MM.1S (cell line): ENCODE measurements around the gene FAM20C.

ENCODE experiments used
- DNase-seq: peaks from one replicate; pipeline ENCODE4 v3.0.0-alpha.2; 2015
- H2AFZ ChIP-seq: fragments of 300-600 bp; sonication (generic); 2 replicates; pipeline ENCODE4 v1.6.0; 2016; ENCODE audit warnings: antibody characterized with exemption, low read length
- H3F3A ChIP-seq: fragments of 300-600 bp; sonication (generic); 2 replicates; pipeline ENCODE4 v1.6.1; 2016; ENCODE audit warnings: mild to moderate bottlenecking, antibody characterized with exemption, low read length, moderate library complexity, mixed read lengths; ENCODE audit not compliant: insufficient read depth
- H3K27ac ChIP-seq: fragments of 300-600 bp; sonication (generic); 2 replicates; pipeline ENCODE4 v1.5.1; 2016; ENCODE audit warnings: mild to moderate bottlenecking, low read length
- H3K27me3 ChIP-seq: fragments of 300-600 bp; sonication (generic); replicated peaks from 2 replicates; pipeline ENCODE4 v1.6.0; 2016; ENCODE audit warnings: low read length; ENCODE audit not compliant: insufficient read depth
- H3K36me3 ChIP-seq: fragments of 300-600 bp; sonication (generic); replicated peaks from 2 replicates; pipeline ENCODE4 v1.6.1; 2016; ENCODE audit warnings: mild to moderate bottlenecking, low read length, mixed read lengths; ENCODE audit not compliant: insufficient read depth
- H3K4me1 ChIP-seq: fragments of 300-600 bp; sonication (generic); 2 replicates; pipeline ENCODE4 v1.6.1; 2016; ENCODE audit warnings: low read length, mixed read lengths
- H3K4me2 ChIP-seq: fragments of 300-600 bp; sonication (generic); 2 replicates; pipeline ENCODE4 v1.6.0; 2016; ENCODE audit warnings: low read depth, low read length
- H3K4me3 ChIP-seq: fragments of 300-600 bp; sonication (generic); 2 replicates; pipeline ENCODE4 v1.5.1; 2016; ENCODE audit warnings: low read length, mixed read lengths
- H3K79me2 ChIP-seq: fragments of 300-600 bp; sonication (generic); 2 replicates; pipeline ENCODE4 v1.6.1; 2016; ENCODE audit warnings: mixed run types, low read length, mixed read lengths
- H3K9ac ChIP-seq: fragments of 300-600 bp; sonication (generic); 2 replicates; pipeline ENCODE4 v1.6.1; 2016; ENCODE audit warnings: low read length, mixed read lengths
- H3K9me2 ChIP-seq: fragments of 300-600 bp; sonication (generic); replicated peaks from 2 replicates; pipeline ENCODE4 v1.6.1; 2016; ENCODE audit warnings: mild to moderate bottlenecking, low read length, mixed read lengths; ENCODE audit not compliant: insufficient read depth
- H3K9me3 ChIP-seq: fragments of 300-600 bp; sonication (generic); replicated peaks from 2 replicates; pipeline ENCODE4 v1.6.1; 2016; ENCODE audit warnings: mild to moderate bottlenecking, low read length, mixed read lengths; ENCODE audit not compliant: insufficient read depth
- H4K20me1 ChIP-seq: fragments of 300-600 bp; sonication (generic); 2 replicates; pipeline ENCODE4 v1.6.1; 2016; ENCODE audit warnings: mild to moderate bottlenecking, low read length, moderate library complexity, mixed read lengths; ENCODE audit not compliant: insufficient read depth
- CTCF ChIP-seq: fragments of 300-600 bp; sonication (generic); IDR thresholded peaks from 2 replicates; pipeline ENCODE4 v1.5.1; 2016; ENCODE audit warnings: antibody characterized with exemption, low read length, mixed read lengths
- EZH2 ChIP-seq: fragments of 300-600 bp; sonication (generic); optimal IDR thresholded peaks from 2 replicates; pipeline ENCODE3; 2017; ENCODE audit warnings: low read depth, mild to moderate bottlenecking, antibody characterized with exemption, low read length, mixed read lengths
- EZH2phosphoT487 ChIP-seq: fragments of 300-600 bp; sonication (generic); IDR thresholded peaks from 2 replicates; pipeline ENCODE4 v1.6.1; 2018; ENCODE audit warnings: antibody characterized with exemption, low read length

The FAM20C gene

GRCh38 chr7:227926-228325 is 35.6 kb downstream of the FAM20C start:
- no peaks in the 10 kb centered on the region for H3K9me3 ChIP-seq
- H4K20me1 ChIP-seq: no peaks in the 10 kb centered on the region
- H3K27me3 ChIP-seq: no peaks in the 10 kb centered on the region
- H3K9me2 ChIP-seq: no peaks in the 10 kb centered on the region
- H3K4me3 ChIP-seq: no peak overlapping the region
- H3F3A ChIP-seq: no peaks in the 10 kb centered on the region
- H2AFZ ChIP-seq: no peak overlapping the region
- H3K4me1 ChIP-seq: no peaks in the 10 kb centered on the region
- H3K9ac ChIP-seq: no peak overlapping the region
- DNase-seq: no peak
- no peak overlapping the region for H3K27ac ChIP-seq
- TF ChIP-seq EZH2phosphoT487 (no peak), EZH2 (no peak), CTCF (no peak)
- no peaks in the 10 kb centered on the region for H3K79me2 ChIP-seq
- H3K36me3 ChIP-seq: no peaks in the 10 kb centered on the region
- H3K4me2 ChIP-seq: no peak overlapping the region

GRCh38 chr7:228610-229009 is 36.2 kb downstream of the FAM20C start:
- H3K79me2 ChIP-seq: no peaks in the 10 kb centered on the region
- DNase-seq: no peak
- H3K27me3 ChIP-seq: no peaks in the 10 kb centered on the region
- no peak overlapping the region for H2AFZ ChIP-seq
- no peak overlapping the region for H3K4me2 ChIP-seq
- no peak overlapping the region for H3K9ac ChIP-seq
- H3K4me3 ChIP-seq: no peak overlapping the region
- H3K27ac ChIP-seq: no peak overlapping the region
- TF ChIP-seq EZH2phosphoT487 (no peak), EZH2 (no peak), CTCF (no peak)
- no peaks in the 10 kb centered on the region for H3K4me1 ChIP-seq
- H4K20me1 ChIP-seq: no peaks in the 10 kb centered on the region
- H3K36me3 ChIP-seq: no peaks in the 10 kb centered on the region
- H3F3A ChIP-seq: no peaks in the 10 kb centered on the region
- no peaks in the 10 kb centered on the region for H3K9me3 ChIP-seq
- H3K9me2 ChIP-seq: no peaks in the 10 kb centered on the region

- H3K27ac ChIP-seq: no peak overlapping the region
- H3K36me3 ChIP-seq: no peaks in the 10 kb centered on the region
- H4K20me1 ChIP-seq: no peaks in the 10 kb centered on the region
- TF ChIP-seq EZH2: no peak
- no peak for TF ChIP-seq CTCF
- TF ChIP-seq EZH2phosphoT487: no peak
- no peaks in the 10 kb centered on the region for H3K79me2 ChIP-seq
- DNase-seq: no peak
- H3K27me3 ChIP-seq: no peaks in the 10 kb centered on the region
- no peaks in the 10 kb centered on the region for H3K9me2 ChIP-seq
- no peak overlapping the region for H3K4me2 ChIP-seq
- H3K9me3 ChIP-seq: no peaks in the 10 kb centered on the region
- no peaks in the 10 kb centered on the region for H3F3A ChIP-seq
- H3K4me3 ChIP-seq: no peak overlapping the region
- H3K4me1 ChIP-seq: no peaks in the 10 kb centered on the region
- no peak overlapping the region for H2AFZ ChIP-seq
- H3K9ac ChIP-seq: no peak overlapping the region
Observed at GRCh38 chr7:229184-229964, 37.0 kb downstream of the FAM20C start.
